Body of pancreas (tissue), 4 donors: ENCODE data around the gene GUK1.

Source experiments
- POLR2A ChIP-seq, 3 donors: fragments of 450-650 bp; IDR thresholded peaks; one replicate each; pipeline ENCODE4 v1.6.1; 2016; ENCODE audit warnings: antibody characterized with exemption in 3 of 3, mild to moderate bottlenecking in 2 of 3
- TF ChIP-seq, protein P1 (sequence below), 7 experiments: fragments of 450-650 bp in 4 of 7; fragments of 200-600 bp in 3 of 7; sonication (generic) in 3 of 7; IDR thresholded peaks; one replicate each; pipeline ENCODE4 v1.5.1; 2016 to 2019; ENCODE audit warnings: antibody characterized with exemption in 7 of 7

DNA sequence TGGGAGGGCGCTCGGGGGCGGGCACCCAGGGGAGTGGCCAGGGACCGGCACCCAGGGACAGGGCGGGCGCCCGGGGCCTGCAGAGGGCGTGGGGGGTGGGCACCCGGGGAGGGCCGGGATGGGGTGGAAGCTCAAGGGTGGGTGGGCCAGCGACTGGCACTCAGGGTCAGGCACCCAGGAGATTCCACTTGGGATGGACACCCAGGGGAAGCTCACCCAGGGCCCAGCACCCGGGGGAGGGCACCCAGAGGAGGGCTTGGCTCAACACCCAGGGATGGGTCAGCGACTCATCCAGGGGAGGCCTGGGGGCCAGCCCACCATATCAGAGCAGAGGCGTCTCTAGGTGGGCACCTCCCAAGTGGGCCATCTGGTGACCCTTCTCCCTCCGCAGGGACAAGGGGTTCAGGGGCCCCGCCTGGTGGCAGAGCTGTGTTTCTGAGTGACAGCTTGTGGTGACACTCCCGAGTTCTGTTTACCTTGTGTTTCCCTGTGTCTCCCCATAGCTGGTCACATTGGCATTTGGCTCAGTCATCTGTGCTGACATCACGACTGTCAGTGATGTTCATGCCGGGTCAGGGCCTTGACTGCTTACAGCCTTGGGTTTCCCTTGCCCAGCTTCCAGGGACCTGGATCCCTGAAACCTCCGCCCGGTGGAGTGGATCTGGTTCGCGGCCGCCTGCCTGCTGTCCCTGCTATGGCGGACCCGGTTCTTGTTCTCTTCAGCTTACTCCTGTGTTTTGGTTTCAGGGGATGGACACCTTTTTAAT is 26.3 kb downstream of the GUK1 start:
- TF ChIP-seq, protein P1, sequence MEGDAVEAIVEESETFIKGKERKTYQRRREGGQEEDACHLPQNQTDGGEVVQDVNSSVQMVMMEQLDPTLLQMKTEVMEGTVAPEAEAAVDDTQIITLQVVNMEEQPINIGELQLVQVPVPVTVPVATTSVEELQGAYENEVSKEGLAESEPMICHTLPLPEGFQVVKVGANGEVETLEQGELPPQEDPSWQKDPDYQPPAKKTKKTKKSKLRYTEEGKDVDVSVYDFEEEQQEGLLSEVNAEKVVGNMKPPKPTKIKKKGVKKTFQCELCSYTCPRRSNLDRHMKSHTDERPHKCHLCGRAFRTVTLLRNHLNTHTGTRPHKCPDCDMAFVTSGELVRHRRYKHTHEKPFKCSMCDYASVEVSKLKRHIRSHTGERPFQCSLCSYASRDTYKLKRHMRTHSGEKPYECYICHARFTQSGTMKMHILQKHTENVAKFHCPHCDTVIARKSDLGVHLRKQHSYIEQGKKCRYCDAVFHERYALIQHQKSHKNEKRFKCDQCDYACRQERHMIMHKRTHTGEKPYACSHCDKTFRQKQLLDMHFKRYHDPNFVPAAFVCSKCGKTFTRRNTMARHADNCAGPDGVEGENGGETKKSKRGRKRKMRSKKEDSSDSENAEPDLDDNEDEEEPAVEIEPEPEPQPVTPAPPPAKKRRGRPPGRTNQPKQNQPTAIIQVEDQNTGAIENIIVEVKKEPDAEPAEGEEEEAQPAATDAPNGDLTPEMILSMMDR (IDR thresholded peaks at IDR 0.05) = peak in 5 of 7 experiments; percentile 10 to 52 (median 42)
- peak in 1 of 3 donors; percentile 6 for TF ChIP-seq POLR2A (IDR thresholded peaks at IDR 0.05)
